Loucy (cell line): ENCODE measurements around the gene SLC4A9.

Experiments used
- CTCF ChIP-seq: fragments of 200-600 bp; sonication (generic); conservative IDR thresholded peaks from 2 replicates; pipeline ENCODE4 v1.5.1; 2014; ENCODE audit warnings: mild to moderate bottlenecking, antibody characterized with exemption, low read length
- EZH2phosphoT487 ChIP-seq: fragments of 200-600 bp; IDR thresholded peaks from 2 replicates; pipeline ENCODE4 v1.6.1; 2018; ENCODE audit warnings: antibody characterized with exemption, mild to moderate bottlenecking, moderate library complexity, borderline replicate concordance

- TF ChIP-seq CTCF (no peak), EZH2phosphoT487 (no peak)
Observed at GRCh38 chr5:140362311-140362710, 2.3 kb downstream of the SLC4A9 start.
